Measurements from ENCODE around the gene HES7.
A peak's percentile ranks its signal among the peaks of the same experiment; 100 is the strongest.

DNA sequence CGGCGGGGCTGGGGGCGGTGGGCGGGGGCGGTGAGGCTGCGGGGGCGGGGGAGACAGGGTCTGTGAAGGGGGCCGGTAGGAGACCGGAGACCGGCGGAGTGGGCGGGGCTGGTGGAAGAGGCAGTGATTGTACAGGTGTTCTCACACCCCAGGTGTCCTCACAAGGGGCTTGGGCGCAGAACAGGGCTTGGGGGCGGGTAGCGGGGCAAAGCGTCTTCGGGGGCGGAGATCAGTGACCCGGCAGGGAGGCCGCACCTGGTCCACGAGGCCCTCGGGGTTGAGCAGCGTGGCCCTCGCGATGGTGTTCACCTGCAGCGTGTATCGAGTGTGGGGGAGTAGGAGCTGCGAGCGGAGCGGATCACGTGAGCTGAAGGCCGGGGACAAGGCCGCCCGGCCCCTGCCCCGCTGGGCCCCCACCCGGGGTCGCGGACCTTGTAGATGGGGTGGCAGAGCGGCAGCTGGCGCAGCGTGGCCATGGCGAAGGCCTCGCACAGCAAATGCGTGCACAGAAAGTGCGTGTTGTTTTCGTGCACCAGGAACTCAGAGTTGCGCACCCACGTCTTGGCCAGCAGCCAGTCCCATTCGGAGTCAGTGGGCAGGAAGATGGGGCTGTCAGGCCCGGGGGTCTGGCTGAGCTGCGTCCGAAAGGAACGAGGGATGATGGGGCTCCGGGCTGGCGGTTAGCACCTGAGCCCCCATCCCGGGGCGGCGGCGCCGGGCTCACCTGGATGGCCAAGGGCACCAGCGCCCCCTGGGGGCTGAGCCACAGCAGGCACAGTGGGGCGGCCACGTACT lies 14.0 kb downstream of the HES7 start:
- TF ChIP-seq CTCF (IDR thresholded peaks at IDR 0.05; ENCODE audit: low read length), result peak; percentile 92
- no peak for TF ChIP-seq EZH2phosphoT487 (IDR thresholded peaks at IDR 0.05; ENCODE audit: low read length)
- TF ChIP-seq EZH2 (optimal IDR thresholded peaks at IDR 0.05; ENCODE audit: low read depth, low read length), result no peak

Data from MM.1S (cell line).